Keratinocyte (primary cell): ENCODE measurements around the gene TLR6. TPM values are rescaled to one million over a fixed set of nuclear protein-coding genes. Genes with fewer than 3 reads are reported as not detected.
"Not testable (repeated sequence)": the region's sequence is repeated elsewhere in the genome, so short reads cannot be mapped to it uniquely, and the experiment has no call there.

Experiments used
- DNase-seq: peaks from one replicate; pipeline ENCODE4 v3.0.0-alpha.2; 2011; ENCODE audit warnings: low read depth, missing footprints, low spot score
- FAIRE-seq: peaks from 2 replicates; lab custom pipeline; 2011; peaks lifted over from hg19 to GRCh38; lab: Jason Lieb, UNC
- H2AFZ ChIP-seq: 2 replicates; pipeline ENCODE4 v1.6.0; 2012; ENCODE audit warnings: low read length, control low read depth, inconsistent platforms; ENCODE audit not compliant: control insufficient read depth
- H3K27ac ChIP-seq: 2 replicates; pipeline ENCODE4 v1.5.1; 2011; ENCODE audit warnings: low read length; ENCODE audit not compliant: control insufficient read depth, insufficient read depth
- H3K27me3 ChIP-seq: 3 replicates; pipeline ENCODE4 v1.6.0; 2011; ENCODE audit warnings: low read length; ENCODE audit not compliant: control insufficient read depth, insufficient read depth; ENCODE audit errors: extremely low read depth
- H3K36me3 ChIP-seq, 2 experiments: 2 replicates in 1 of 2; 3 replicates in 1 of 2; pipeline ENCODE4 v1.5.1; 2011; ENCODE audit warnings: low read length in 2 of 2, mild to moderate bottlenecking in 1 of 2; ENCODE audit not compliant: control insufficient read depth in 2 of 2, insufficient read depth in 2 of 2; ENCODE audit errors: extremely low read depth in 1 of 2
- H3K4me1 ChIP-seq: 3 replicates; pipeline ENCODE4 v1.5.1; 2011; ENCODE audit warnings: low read length; ENCODE audit not compliant: control insufficient read depth, insufficient read depth; ENCODE audit errors: extremely low read depth
- H3K4me2 ChIP-seq: 3 replicates; pipeline ENCODE4 v1.6.0; 2011; ENCODE audit warnings: low read depth, low read length; ENCODE audit not compliant: control insufficient read depth, insufficient read depth; ENCODE audit errors: extremely low read depth
- H3K4me3 ChIP-seq, 3 experiments: fragments of 200-600 bp in 1 of 3; sonication (generic) in 1 of 3; 2 replicates in 2 of 3; 3 replicates in 1 of 3; pipeline ENCODE4 v1.5.1; 2011 to 2016; ENCODE audit warnings: low read length in 3 of 3, mild to moderate bottlenecking in 3 of 3, control low read depth in 2 of 3, inconsistent platforms in 1 of 3, low read depth in 1 of 3, mixed read lengths in 1 of 3, mixed run types in 1 of 3, moderate library complexity in 1 of 3; ENCODE audit not compliant: control insufficient read depth in 2 of 3, insufficient read depth in 2 of 3; ENCODE audit errors: extremely low read depth in 1 of 3
- H3K79me2 ChIP-seq: 2 replicates; pipeline ENCODE4 v1.6.0; 2012; ENCODE audit warnings: low read length; ENCODE audit not compliant: control insufficient read depth, insufficient read depth
- H3K9ac ChIP-seq: 3 replicates; pipeline ENCODE4 v1.6.0; 2011; ENCODE audit warnings: low read length; ENCODE audit not compliant: control insufficient read depth, insufficient read depth; ENCODE audit errors: extremely low read depth
- H3K9me1 ChIP-seq: 3 replicates; pipeline ENCODE4 v1.6.0; 2011; ENCODE audit warnings: low read length; ENCODE audit not compliant: control insufficient read depth, insufficient read depth; ENCODE audit errors: extremely low read depth
- H3K9me3 ChIP-seq: 2 replicates; pipeline ENCODE4 v1.5.1; 2012; ENCODE audit warnings: low read depth, low read length; ENCODE audit not compliant: control insufficient read depth
- H4K20me1 ChIP-seq: 3 replicates; pipeline ENCODE4 v1.6.0; 2011; ENCODE audit warnings: low read length; ENCODE audit not compliant: control insufficient read depth, insufficient read depth; ENCODE audit errors: extremely low read depth
- CTCF ChIP-seq, 3 experiments: IDR thresholded peaks in 1 of 3; conservative IDR thresholded peaks in 1 of 3; optimal IDR thresholded peaks in 1 of 3; 2 replicates in 2 of 3; 3 replicates in 1 of 3; pipeline versions ENCODE3 to v1.5.1; 2011; ENCODE audit warnings: low read length in 3 of 3, mild to moderate bottlenecking in 3 of 3, moderate library complexity in 2 of 3, control low read depth in 1 of 3, inconsistent platforms in 1 of 3; ENCODE audit not compliant: insufficient read depth in 2 of 3; ENCODE audit errors: extremely low read depth in 1 of 3
- EZH2 ChIP-seq: IDR thresholded peaks from one replicate; pipeline ENCODE4 v1.6.1; 2012; ENCODE audit warnings: inconsistent platforms, mild to moderate bottlenecking, low read length, moderate library complexity
- dilution Hi-C: fragments of 300-500 bp; cut with MboI; formaldehyde crosslinking; loops from one replicate; pipeline ENCODE4 v1.7.0; 2020; ENCODE audit warnings: low sequenced_read_pairs; ENCODE audit not compliant: extremely low pct_ligation_motif_present
- polyA plus RNA-seq, 5 experiments: library from polyadenylated mRNA; depleted of rRNA in 3 of 5; stranded (reverse) in 3 of 5; stranded (forward) in 1 of 5; unstranded in 1 of 5; fragments of >200 nt; gene quantifications; 1 replicate in 1 of 5; 2 replicates in 3 of 5; 3 replicates in 1 of 5; pipeline versions ENCODE4 v1.2.1 to v1.2.3, GENCODE V29; 2011 to 2012; ENCODE audit warnings: missing spikeins in 2 of 5, low read depth in 1 of 5, low replicate concordance in 1 of 5

TLR6 gene
- polyA plus RNA-seq, 1 donor (not counting 4 experiments of a cell fraction or from before 2014, with no cell fraction given) = 1.3 TPM

- FAIRE-seq = no peak
- Histone ChIP-seq H3K9me3 (no peaks in the 10 kb centered on the region), H3K36me3 (no peaks in the 10 kb centered on the region), H4K20me1 (no peaks in the 10 kb centered on the region), H3K4me3 (no peak overlapping the region), H3K27ac (no peak overlapping the region), H3K9me1 (no peaks in the 10 kb centered on the region), H3K4me2 (no peak overlapping the region), H3K9ac (no peak overlapping the region), H2AFZ (no peak overlapping the region), H3K79me2 (no peaks in the 10 kb centered on the region), H3K4me1 (peaks cover 4% of the 10 kb centered on the region), H3K27me3 (no peaks in the 10 kb centered on the region)
- no peak for TF ChIP-seq EZH2
- DNase-seq = no peak
- dilution Hi-C loops = no loop called here
Measured at GRCh38 chr4:38779790-38780189, 76.8 kb downstream of the TLR6 start.

GRCh38 chr4:38777925-38778324 lies 78.7 kb downstream of the TLR6 start:
- H2AFZ ChIP-seq, H3K4me3 ChIP-seq, H3K9me3 ChIP-seq, H3K9ac ChIP-seq, H3K36me3 ChIP-seq, H3K27me3 ChIP-seq, H4K20me1 ChIP-seq, H3K4me1 ChIP-seq, H3K79me2 ChIP-seq, DNase-seq, H3K4me2 ChIP-seq, dilution Hi-C loops, H3K9me1 ChIP-seq, FAIRE-seq, H3K27ac ChIP-seq: not testable (repeated sequence)

- Histone ChIP-seq H3K36me3 (no peaks in the 10 kb centered on the region), H3K4me3 (no peak overlapping the region), H4K20me1 (no peaks in the 10 kb centered on the region), H3K4me2 (no peak overlapping the region), H2AFZ (no peak overlapping the region), H3K9me3 (no peaks in the 10 kb centered on the region), H3K4me1 (peaks cover 4% of the 10 kb centered on the region), H3K27me3 (no peaks in the 10 kb centered on the region), H3K79me2 (no peaks in the 10 kb centered on the region), H3K27ac (no peak overlapping the region), H3K9me1 (no peaks in the 10 kb centered on the region), H3K9ac (no peak overlapping the region)
- dilution Hi-C loops = no loop called here
- TF ChIP-seq EZH2 (no peak), CTCF (optimal IDR thresholded peaks at IDR 0.05 in 1 of 3, IDR thresholded peaks at IDR 0.05 in 1 of 3, conservative IDR thresholded peaks at IDR 0.05 in 1 of 3; ENCODE audit: extremely low read depth in 1 of 3, insufficient read depth in 2 of 3, low read length in 3 of 3) (no peak)
- DNase-seq (no peak), FAIRE-seq (no peak)
Measured at GRCh38 chr4:38775326-38775725, 81.3 kb downstream of the TLR6 start.
